ENCODE measurements around the gene KCNG4. TPM values are rescaled to one million over a fixed set of nuclear protein-coding genes. Genes with fewer than 3 reads are reported as not detected.

KCNG4 gene
- polyA plus RNA-seq, 1 donor from 2014 or later, result not detected

DNA sequence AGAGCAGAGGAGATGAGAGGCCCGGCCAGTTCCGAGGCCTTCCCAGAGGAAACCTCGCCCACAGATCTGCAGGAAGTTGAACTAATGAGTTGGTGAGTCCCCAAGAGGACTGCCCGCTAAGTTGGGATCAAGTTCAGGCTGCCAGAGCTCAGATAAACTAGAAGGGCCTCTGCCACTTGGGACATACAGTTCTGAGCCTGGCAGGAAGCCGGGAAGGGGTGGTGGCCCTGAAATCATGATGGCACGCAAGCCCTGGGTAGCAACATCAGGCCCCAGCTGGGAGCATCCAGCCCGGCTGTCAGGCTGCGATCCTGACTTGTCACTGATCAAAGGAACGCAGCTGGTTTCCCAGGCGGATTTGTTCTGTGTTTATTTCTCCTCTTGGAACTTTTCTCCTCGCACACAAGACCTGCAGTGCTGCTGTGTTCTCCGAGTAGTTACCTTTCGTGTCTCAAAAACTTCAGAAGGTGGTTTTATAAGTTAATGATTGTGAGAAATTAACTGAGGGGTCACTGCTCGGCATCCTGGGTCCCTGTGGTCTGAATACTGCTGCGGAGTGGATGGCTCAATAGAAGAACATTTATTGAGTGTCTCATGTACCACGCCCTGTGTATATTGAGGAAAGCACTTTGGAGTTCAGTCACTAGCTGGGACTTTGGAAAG is 46.9 kb upstream of the KCNG4 start:
- H3K79me2 ChIP-seq (replicated peaks; ENCODE audit: insufficient read depth, low read length), result no peaks in the 10 kb centered on the region
- no peaks in the 10 kb centered on the region for H3K27me3 ChIP-seq (ENCODE audit: insufficient read depth, low read depth, low read length)
- no peak overlapping the region for H3K4me2 ChIP-seq (ENCODE audit: low read length)
- H3K9me2 ChIP-seq (ENCODE audit: insufficient read depth, low read length), result no peaks in the 10 kb centered on the region
- TF ChIP-seq SMC3 (conservative IDR thresholded peaks at IDR 0.05; ENCODE audit: poor library complexity), result no peak
- TF ChIP-seq, protein P1, sequence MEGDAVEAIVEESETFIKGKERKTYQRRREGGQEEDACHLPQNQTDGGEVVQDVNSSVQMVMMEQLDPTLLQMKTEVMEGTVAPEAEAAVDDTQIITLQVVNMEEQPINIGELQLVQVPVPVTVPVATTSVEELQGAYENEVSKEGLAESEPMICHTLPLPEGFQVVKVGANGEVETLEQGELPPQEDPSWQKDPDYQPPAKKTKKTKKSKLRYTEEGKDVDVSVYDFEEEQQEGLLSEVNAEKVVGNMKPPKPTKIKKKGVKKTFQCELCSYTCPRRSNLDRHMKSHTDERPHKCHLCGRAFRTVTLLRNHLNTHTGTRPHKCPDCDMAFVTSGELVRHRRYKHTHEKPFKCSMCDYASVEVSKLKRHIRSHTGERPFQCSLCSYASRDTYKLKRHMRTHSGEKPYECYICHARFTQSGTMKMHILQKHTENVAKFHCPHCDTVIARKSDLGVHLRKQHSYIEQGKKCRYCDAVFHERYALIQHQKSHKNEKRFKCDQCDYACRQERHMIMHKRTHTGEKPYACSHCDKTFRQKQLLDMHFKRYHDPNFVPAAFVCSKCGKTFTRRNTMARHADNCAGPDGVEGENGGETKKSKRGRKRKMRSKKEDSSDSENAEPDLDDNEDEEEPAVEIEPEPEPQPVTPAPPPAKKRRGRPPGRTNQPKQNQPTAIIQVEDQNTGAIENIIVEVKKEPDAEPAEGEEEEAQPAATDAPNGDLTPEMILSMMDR (IDR thresholded peaks at IDR 0.05; ENCODE audit: poor library complexity, severe bottlenecking), result no peak
- no peak for TF ChIP-seq MXI1 (conservative IDR thresholded peaks at IDR 0.05; ENCODE audit: poor library complexity, severe bottlenecking)
- no peak for TF ChIP-seq RAD21 (conservative IDR thresholded peaks at IDR 0.05)
- no peak for TF ChIP-seq TAF1 (IDR thresholded peaks at IDR 0.05; ENCODE audit: low read depth)
- H3K9ac ChIP-seq (ENCODE audit: low read length), result no peak overlapping the region
- no peaks in the 10 kb centered on the region for H4K20me1 ChIP-seq (ENCODE audit: insufficient read depth)
- no peaks in the 10 kb centered on the region for H3K36me3 ChIP-seq (ENCODE audit: insufficient read depth, low read length)
- no peaks in the 10 kb centered on the region for H3K9me3 ChIP-seq (ENCODE audit: low read length)
- no peak overlapping the region for H3K27ac ChIP-seq (ENCODE audit: low read length)
- H3F3A ChIP-seq (ENCODE audit: insufficient read depth, low read length, poor library complexity, severe bottlenecking), result no peaks in the 10 kb centered on the region
- H2AFZ ChIP-seq (ENCODE audit: low read depth, low read length), result no peak overlapping the region
- no peak overlapping the region for H3K4me3 ChIP-seq (ENCODE audit: low read length)

DNA sequence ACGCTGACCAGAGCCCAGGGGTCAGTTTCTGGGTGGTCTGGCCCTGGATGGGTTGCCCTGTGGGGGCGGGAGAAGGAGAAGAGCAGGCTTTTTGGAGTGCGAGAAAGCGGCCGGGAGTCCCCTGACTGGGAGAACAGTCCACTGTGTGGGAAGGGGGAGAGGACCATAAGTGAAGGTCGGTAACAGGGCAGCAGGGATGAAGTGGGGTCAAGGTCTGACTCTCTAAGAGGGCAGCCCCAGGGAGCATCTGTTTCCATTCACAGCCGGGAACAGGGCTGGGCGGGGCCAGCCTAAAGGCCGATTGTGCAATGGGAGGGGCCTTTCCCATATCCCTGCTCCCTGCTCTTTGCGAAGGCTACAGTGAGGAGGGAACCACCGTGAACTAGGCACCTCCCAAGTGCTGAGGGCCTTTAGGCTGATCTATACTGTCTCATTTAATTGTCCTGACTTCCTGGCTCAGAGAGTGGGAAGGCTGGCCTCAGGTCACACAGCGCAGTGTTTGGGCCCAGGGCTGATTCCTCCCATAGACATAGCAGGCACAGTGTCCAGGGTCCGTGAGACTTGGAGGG is 44.4 kb upstream of the KCNG4 start:
- Histone ChIP-seq H3K27me3 (ENCODE audit: insufficient read depth, low read depth, low read length) (no peaks in the 10 kb centered on the region), H3F3A (ENCODE audit: insufficient read depth, low read length, poor library complexity, severe bottlenecking) (no peaks in the 10 kb centered on the region), H3K9me3 (ENCODE audit: low read length) (no peaks in the 10 kb centered on the region), H4K20me1 (ENCODE audit: insufficient read depth) (no peaks in the 10 kb centered on the region), H3K79me2 (replicated peaks; ENCODE audit: insufficient read depth, low read length) (no peaks in the 10 kb centered on the region), H3K9me2 (ENCODE audit: insufficient read depth, low read length) (no peaks in the 10 kb centered on the region), H3K9ac (ENCODE audit: low read length) (no peak overlapping the region), H3K36me3 (ENCODE audit: insufficient read depth, low read length) (no peaks in the 10 kb centered on the region), H3K4me2 (ENCODE audit: low read length) (no peak overlapping the region), H2AFZ (ENCODE audit: low read depth, low read length) (no peak overlapping the region), H3K4me3 (ENCODE audit: low read length) (no peak overlapping the region), H3K27ac (ENCODE audit: low read length) (no peak overlapping the region)
- TF ChIP-seq TAF1 (IDR thresholded peaks at IDR 0.05; ENCODE audit: low read depth) (no peak), EZH2 (IDR thresholded peaks at IDR 0.05; ENCODE audit: borderline replicate concordance, insufficient read depth, low read length, poor library complexity, severe bottlenecking) (no peak), POLR2AphosphoS5 (IDR thresholded peaks at IDR 0.05) (no peak), SMC3 (conservative IDR thresholded peaks at IDR 0.05; ENCODE audit: poor library complexity) (no peak), MXI1 (conservative IDR thresholded peaks at IDR 0.05; ENCODE audit: poor library complexity, severe bottlenecking) (no peak), RAD21 (conservative IDR thresholded peaks at IDR 0.05) (no peak), EP300 (conservative IDR thresholded peaks at IDR 0.05; ENCODE audit: poor library complexity, severe bottlenecking) (no peak)
- TF ChIP-seq, protein P1 (IDR thresholded peaks at IDR 0.05; ENCODE audit: poor library complexity, severe bottlenecking), result no peak
- TF ChIP-seq, protein P2, sequence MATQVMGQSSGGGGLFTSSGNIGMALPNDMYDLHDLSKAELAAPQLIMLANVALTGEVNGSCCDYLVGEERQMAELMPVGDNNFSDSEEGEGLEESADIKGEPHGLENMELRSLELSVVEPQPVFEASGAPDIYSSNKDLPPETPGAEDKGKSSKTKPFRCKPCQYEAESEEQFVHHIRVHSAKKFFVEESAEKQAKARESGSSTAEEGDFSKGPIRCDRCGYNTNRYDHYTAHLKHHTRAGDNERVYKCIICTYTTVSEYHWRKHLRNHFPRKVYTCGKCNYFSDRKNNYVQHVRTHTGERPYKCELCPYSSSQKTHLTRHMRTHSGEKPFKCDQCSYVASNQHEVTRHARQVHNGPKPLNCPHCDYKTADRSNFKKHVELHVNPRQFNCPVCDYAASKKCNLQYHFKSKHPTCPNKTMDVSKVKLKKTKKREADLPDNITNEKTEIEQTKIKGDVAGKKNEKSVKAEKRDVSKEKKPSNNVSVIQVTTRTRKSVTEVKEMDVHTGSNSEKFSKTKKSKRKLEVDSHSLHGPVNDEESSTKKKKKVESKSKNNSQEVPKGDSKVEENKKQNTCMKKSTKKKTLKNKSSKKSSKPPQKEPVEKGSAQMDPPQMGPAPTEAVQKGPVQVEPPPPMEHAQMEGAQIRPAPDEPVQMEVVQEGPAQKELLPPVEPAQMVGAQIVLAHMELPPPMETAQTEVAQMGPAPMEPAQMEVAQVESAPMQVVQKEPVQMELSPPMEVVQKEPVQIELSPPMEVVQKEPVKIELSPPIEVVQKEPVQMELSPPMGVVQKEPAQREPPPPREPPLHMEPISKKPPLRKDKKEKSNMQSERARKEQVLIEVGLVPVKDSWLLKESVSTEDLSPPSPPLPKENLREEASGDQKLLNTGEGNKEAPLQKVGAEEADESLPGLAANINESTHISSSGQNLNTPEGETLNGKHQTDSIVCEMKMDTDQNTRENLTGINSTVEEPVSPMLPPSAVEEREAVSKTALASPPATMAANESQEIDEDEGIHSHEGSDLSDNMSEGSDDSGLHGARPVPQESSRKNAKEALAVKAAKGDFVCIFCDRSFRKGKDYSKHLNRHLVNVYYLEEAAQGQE (IDR thresholded peaks at IDR 0.05; ENCODE audit: borderline replicate concordance), result no peak

Measured in neural cell (in vitro differentiated cells).